Activated CD4-positive, alpha-beta memory T cell treated with anti-CD3 and anti-CD28 coated beads, Interleukin-2, amount 10 ng/mL, durations not matched to agents 7 days and 5 days (primary cell): ENCODE data around the gene SLC36A2. TPM values are rescaled to one million over a fixed set of nuclear protein-coding genes. Genes with fewer than 3 reads are reported as not detected.

Experiments used
- CTCF ChIA-PET: fragments of 350-600 bp; sonication (Branson Sonifier 250); formaldehyde crosslinking; loops from one replicate; lab custom pipeline; 2021; ENCODE audit warnings: antibody characterized with exemption, inconsistent platforms; lab: Charles Lee
- POLR2A ChIA-PET: fragments of 350-600 bp; sonication (Branson Sonifier 250); formaldehyde crosslinking; loops from one replicate; lab custom pipeline; 2021; ENCODE audit warnings: antibody characterized with exemption; lab: Charles Lee
- DNase-seq: peaks from one replicate; pipeline ENCODE4 v3.0.0-alpha.2; 2020
- H3K27ac Mint-ChIP-seq: one replicate; pipeline ENCODE4 v1.8.0; 2021; ENCODE audit warnings: mild to moderate bottlenecking, mixed read lengths
- H3K27me3 Mint-ChIP-seq: one replicate; pipeline ENCODE4 v1.8.0; 2021; ENCODE audit warnings: mixed read lengths
- H3K36me3 Mint-ChIP-seq: one replicate; pipeline ENCODE4 v1.8.0; 2021; ENCODE audit warnings: low read depth, mixed read lengths
- H3K4me1 Mint-ChIP-seq: one replicate; pipeline ENCODE4 v1.8.0; 2021; ENCODE audit warnings: mixed read lengths
- H3K4me3 Mint-ChIP-seq: one replicate; pipeline ENCODE4 v1.8.0; 2021; ENCODE audit warnings: mild to moderate bottlenecking, mixed read lengths
- H3K9me3 Mint-ChIP-seq: one replicate; pipeline ENCODE4 v1.8.0; 2021; ENCODE audit warnings: mixed read lengths
- total RNA-seq, 2 experiments: library from RNA; stranded (reverse); gene quantifications; one replicate each; pipeline ENCODE4 v1.2.3, GENCODE V29; 2021

Gene SLC36A2
- total RNA-seq, 2 experiments from 2014 or later = not detected

DNA sequence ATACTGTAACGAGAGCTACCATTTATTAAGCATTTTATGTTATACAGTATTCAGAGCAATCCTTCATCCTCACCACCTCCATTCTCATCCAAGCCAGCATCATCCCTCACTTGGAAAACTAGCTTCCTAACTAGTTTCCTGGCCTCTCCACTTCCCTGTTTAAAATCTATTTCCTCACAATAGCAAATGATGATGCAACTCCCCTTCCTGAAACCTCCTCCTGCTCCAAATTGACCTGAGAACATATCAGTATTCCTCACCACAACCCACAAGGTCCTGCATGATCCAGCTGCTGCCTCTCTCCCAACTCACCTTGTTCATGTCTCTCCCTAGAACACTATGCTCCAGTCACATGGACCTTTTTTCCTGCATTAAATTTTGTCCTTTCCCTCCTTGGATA lies 4.3 kb upstream of the SLC36A2 start:
- no peak for DNase-seq
- Mint-ChIP-seq H3K27me3 (peaks cover 17% of the 10 kb centered on the region), H3K4me3 (no peak overlapping the region), H3K9me3 (no peaks in the 10 kb centered on the region), H3K4me1 (no peaks in the 10 kb centered on the region), H3K36me3 (no peaks in the 10 kb centered on the region), H3K27ac (no peak overlapping the region)
- CTCF ChIA-PET = no interaction called here
- POLR2A ChIA-PET = no interaction called here

GRCh38 chr5:151348789-151349188 lies 1.4 kb upstream of the SLC36A2 start:
- ChIA-PET POLR2A (no interaction called here), CTCF (interaction anchor here (1.0 kb wide), 1 partner anchor 33 kb away, joined by 3 read pairs; no protein-coding TSS in a partner anchor)
- Mint-ChIP-seq H3K36me3 (no peaks in the 10 kb centered on the region), H3K27me3 (peaks cover 28% of the 10 kb centered on the region), H3K27ac (no peak overlapping the region), H3K9me3 (no peaks in the 10 kb centered on the region), H3K4me3 (no peak overlapping the region), H3K4me1 (no peaks in the 10 kb centered on the region)
- DNase-seq = no peak

GRCh38 chr5:151345808-151346478 lies 1.4 kb downstream of the SLC36A2 start:
- H3K9me3 Mint-ChIP-seq = no peaks in the 10 kb centered on the region
- peaks cover 34% of the 10 kb centered on the region for H3K27me3 Mint-ChIP-seq
- no peak overlapping the region for H3K4me3 Mint-ChIP-seq
- ChIA-PET CTCF (no interaction called here), POLR2A (no interaction called here)
- no peaks in the 10 kb centered on the region for H3K4me1 Mint-ChIP-seq
- DNase-seq = no peak
- no peaks in the 10 kb centered on the region for H3K36me3 Mint-ChIP-seq
- H3K27ac Mint-ChIP-seq = no peak overlapping the region

- Mint-ChIP-seq H3K4me1 (no peaks in the 10 kb centered on the region), H3K4me3 (no peak overlapping the region), H3K27me3 (peaks cover 36% of the 10 kb centered on the region), H3K9me3 (no peaks in the 10 kb centered on the region), H3K27ac (no peak overlapping the region), H3K36me3 (no peaks in the 10 kb centered on the region)
- ChIA-PET CTCF (interaction anchor here (0.7 kb wide), 1 partner anchor 29 kb away, joined by 4 read pairs; no protein-coding TSS in a partner anchor), POLR2A (no interaction called here)
- no peak for DNase-seq
These were observed 2.1 kb downstream of the SLC36A2 start for GRCh38 chr5:151345187-151345807.

- ChIA-PET POLR2A (no interaction called here), CTCF (no interaction called here)
- Mint-ChIP-seq H3K4me3 (no peak overlapping the region), H3K27me3 (peaks cover 38% of the 10 kb centered on the region), H3K27ac (no peak overlapping the region), H3K36me3 (no peaks in the 10 kb centered on the region), H3K9me3 (no peaks in the 10 kb centered on the region), H3K4me1 (peaks cover under 1% of the 10 kb centered on the region)
- no peak for DNase-seq
These were observed 3.3 kb downstream of the SLC36A2 start for GRCh38 chr5:151344088-151344487.

DNA sequence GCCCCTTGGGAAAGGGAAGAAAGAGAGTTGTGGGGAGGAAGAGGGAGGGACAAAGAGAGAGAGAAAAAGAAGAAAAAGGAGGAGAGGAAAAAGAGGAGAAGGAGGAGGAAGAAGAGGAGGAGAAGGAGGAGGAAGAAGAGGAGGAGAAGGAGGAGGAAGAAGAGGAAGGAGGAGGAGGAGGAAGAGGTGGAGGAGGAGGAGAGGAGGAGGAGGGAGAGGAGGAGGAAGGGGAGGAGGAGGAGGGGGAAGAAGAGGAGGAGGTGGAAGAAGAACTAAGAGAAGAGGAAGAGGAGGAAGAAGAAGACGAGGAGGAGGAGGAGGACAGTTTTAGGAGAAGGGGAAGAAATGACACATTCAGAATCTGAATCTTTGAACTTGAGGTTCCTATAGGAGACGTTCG lies 7.4 kb downstream of the SLC36A2 start:
- Mint-ChIP-seq H3K27me3 (peaks cover 36% of the 10 kb centered on the region), H3K27ac (no peak overlapping the region), H3K4me1 (peaks cover 7% of the 10 kb centered on the region), H3K4me3 (no peak overlapping the region), H3K9me3 (no peaks in the 10 kb centered on the region), H3K36me3 (no peaks in the 10 kb centered on the region)
- CTCF ChIA-PET = no interaction called here
- no peak for DNase-seq
- POLR2A ChIA-PET = no interaction called here

- ChIA-PET CTCF (interaction anchor here (1.1 kb wide), 1 partner anchor 23 kb away, joined by 3 read pairs; no protein-coding TSS in a partner anchor), POLR2A (no interaction called here)
- peaks cover 28% of the 10 kb centered on the region for H3K27me3 Mint-ChIP-seq
- H3K4me3 Mint-ChIP-seq = no peak overlapping the region
- H3K36me3 Mint-ChIP-seq = no peaks in the 10 kb centered on the region
- peaks cover 7% of the 10 kb centered on the region for H3K4me1 Mint-ChIP-seq
- H3K27ac Mint-ChIP-seq = no peak overlapping the region
- H3K9me3 Mint-ChIP-seq = no peaks in the 10 kb centered on the region
- DNase-seq = no peak
These were observed 8.6 kb downstream of the SLC36A2 start for GRCh38 chr5:151338734-151339133.

GRCh38 chr5:151332857-151333256 lies 14.5 kb downstream of the SLC36A2 start:
- peaks cover 2% of the 10 kb centered on the region for H3K27me3 Mint-ChIP-seq
- H3K36me3 Mint-ChIP-seq = no peaks in the 10 kb centered on the region
- CTCF ChIA-PET = no interaction called here
- POLR2A ChIA-PET = no interaction called here
- H3K27ac Mint-ChIP-seq = no peak overlapping the region
- no peaks in the 10 kb centered on the region for H3K4me1 Mint-ChIP-seq
- DNase-seq = no peak
- H3K4me3 Mint-ChIP-seq = no peak overlapping the region
- no peaks in the 10 kb centered on the region for H3K9me3 Mint-ChIP-seq

GRCh38 chr5:151328734-151329133 lies 18.6 kb downstream of the SLC36A2 start:
- ChIA-PET POLR2A (no interaction called here), CTCF (no interaction called here)
- Mint-ChIP-seq H3K4me3 (no peak overlapping the region), H3K4me1 (no peaks in the 10 kb centered on the region), H3K9me3 (no peaks in the 10 kb centered on the region), H3K27me3 (no peaks in the 10 kb centered on the region), H3K36me3 (no peaks in the 10 kb centered on the region), H3K27ac (no peak overlapping the region)
- DNase-seq = no peak

GRCh38 chr5:151327585-151327984 lies 19.8 kb downstream of the SLC36A2 start:
- no peaks in the 10 kb centered on the region for H3K9me3 Mint-ChIP-seq
- CTCF ChIA-PET = interaction anchor here (1.0 kb wide), 1 partner anchor 11 kb away, joined by 4 read pairs; no protein-coding TSS in a partner anchor
- no peaks in the 10 kb centered on the region for H3K36me3 Mint-ChIP-seq
- H3K27ac Mint-ChIP-seq = no peak overlapping the region
- no peak overlapping the region for H3K4me3 Mint-ChIP-seq
- POLR2A ChIA-PET = no interaction called here
- DNase-seq = no peak
- no peaks in the 10 kb centered on the region for H3K4me1 Mint-ChIP-seq
- H3K27me3 Mint-ChIP-seq = no peaks in the 10 kb centered on the region

DNA sequence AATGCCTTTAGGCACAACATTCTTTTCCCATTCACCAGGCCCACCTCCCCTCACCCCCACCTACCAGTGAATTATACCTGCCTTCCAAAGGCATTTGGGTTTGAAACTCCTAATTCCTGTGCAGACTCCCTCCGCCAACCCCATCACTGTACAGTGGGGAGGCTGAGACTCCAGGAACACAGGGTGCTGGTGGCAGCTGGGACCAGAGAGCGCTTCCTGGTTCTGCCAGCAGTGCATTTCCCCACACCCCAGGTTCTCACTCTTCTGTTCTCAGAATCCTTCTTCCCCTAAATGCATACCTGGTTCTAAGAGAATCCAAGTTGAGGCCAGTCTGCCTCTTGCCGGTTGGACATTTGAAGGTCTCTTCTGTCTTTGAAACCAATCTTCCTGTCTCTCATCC lies 21.1 kb downstream of the SLC36A2 start:
- H3K4me1 Mint-ChIP-seq = no peaks in the 10 kb centered on the region
- H3K27me3 Mint-ChIP-seq = no peaks in the 10 kb centered on the region
- CTCF ChIA-PET = no interaction called here
- no peak overlapping the region for H3K27ac Mint-ChIP-seq
- no peak overlapping the region for H3K4me3 Mint-ChIP-seq
- H3K36me3 Mint-ChIP-seq = no peaks in the 10 kb centered on the region
- POLR2A ChIA-PET = no interaction called here
- DNase-seq = no peak
- H3K9me3 Mint-ChIP-seq = no peaks in the 10 kb centered on the region

- DNase-seq = no peak
- Mint-ChIP-seq H3K4me3 (no peak overlapping the region), H3K36me3 (no peaks in the 10 kb centered on the region), H3K27ac (no peak overlapping the region), H3K4me1 (no peaks in the 10 kb centered on the region), H3K9me3 (no peaks in the 10 kb centered on the region), H3K27me3 (peaks cover 3% of the 10 kb centered on the region)
- POLR2A ChIA-PET = no interaction called here
- CTCF ChIA-PET = interaction anchor here (1.2 kb wide), 1 partner anchor 203 kb away, joined by 3 read pairs; no protein-coding TSS in a partner anchor
These were observed 26.9 kb downstream of the SLC36A2 start for GRCh38 chr5:151320481-151320880.

DNA sequence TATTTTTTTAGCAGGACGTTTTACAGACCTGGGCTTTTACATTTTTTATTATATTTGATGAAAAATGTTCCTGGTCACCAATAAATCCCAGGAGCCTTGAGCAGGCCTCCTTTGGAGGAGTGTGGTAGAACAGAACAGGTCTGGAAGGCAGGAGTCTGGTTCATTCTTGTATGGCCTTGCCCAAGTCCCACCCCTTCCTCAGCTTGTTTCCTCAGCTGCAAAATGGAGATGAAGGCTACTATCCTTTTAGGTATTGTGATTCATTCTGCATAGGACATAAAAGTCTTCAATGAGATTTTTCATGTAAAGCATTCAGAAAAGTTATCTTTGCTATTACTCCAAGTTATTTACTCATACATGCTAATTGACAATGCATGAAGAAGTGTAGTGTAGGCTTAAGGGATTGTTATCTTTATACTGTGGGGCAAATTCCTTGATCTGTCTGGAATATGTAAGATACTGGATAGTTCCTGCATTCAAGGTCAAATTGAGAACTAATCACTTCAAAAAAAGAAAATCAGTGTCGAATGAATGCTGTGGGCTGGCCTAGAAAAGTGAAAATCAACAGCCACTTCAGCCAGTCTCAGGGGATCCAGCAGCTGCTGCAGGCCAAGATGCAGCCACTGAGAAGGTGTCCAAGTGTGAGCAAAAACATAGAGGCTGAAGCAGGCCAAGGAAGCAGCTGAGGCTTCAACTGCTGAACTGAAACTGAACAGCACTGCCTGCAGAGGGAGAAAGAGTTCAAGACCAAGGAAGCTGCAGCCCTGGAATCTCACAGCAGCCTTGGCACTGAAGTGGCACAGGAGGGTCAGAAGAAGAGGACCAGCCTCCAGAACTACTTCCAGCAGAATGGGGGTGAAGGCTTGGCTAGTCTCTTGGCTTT lies 28.3 kb downstream of the SLC36A2 start:
- H3K4me3 Mint-ChIP-seq = no peak overlapping the region

More for the DNA sequence above, 28.3 kb downstream of the SLC36A2 start:
- Mint-ChIP-seq H3K36me3 (no peaks in the 10 kb centered on the region), H3K4me1 (no peaks in the 10 kb centered on the region), H3K27me3 (peaks cover 7% of the 10 kb centered on the region), H3K27ac (no peak overlapping the region), H3K9me3 (no peaks in the 10 kb centered on the region)
- ChIA-PET CTCF (interaction anchor here (1.2 kb wide), 1 partner anchor 96 kb away, joined by 3 read pairs; the partner anchor contains the start of gene CCDC69), POLR2A (no interaction called here)
- no peak for DNase-seq
